ENCODE measurements around the gene LRRC8D. TPM values are rescaled to one million over a fixed set of nuclear protein-coding genes. Genes with fewer than 3 reads are reported as not detected.

The LRRC8D gene
- total RNA-seq, 1 experiment from 2014 or later = 43.3 TPM

DNA sequence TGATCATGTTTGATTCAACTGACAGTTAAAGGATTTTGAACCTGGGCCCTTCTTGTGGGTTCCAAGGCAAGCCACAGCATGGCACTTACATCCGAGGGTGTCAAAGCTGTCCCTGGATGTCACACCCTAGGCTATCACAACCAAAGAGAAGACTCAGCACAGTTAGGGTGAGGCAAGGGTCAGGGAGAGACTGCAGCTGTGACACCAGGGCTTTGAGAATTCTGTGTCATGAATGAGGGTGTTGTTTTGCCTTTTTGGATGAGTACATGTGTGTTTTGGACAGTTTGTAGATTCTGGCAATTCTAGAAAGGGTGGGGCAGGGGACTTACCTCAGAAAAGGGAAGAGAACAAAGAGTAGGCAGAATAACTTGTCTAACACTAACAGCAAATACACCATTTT, 136.3 kb downstream of the LRRC8D start:
- H3K27ac ChIP-seq (ENCODE audit: low read length) = no peak overlapping the region
- ChIA-PET CTCF (interaction anchor here (0.7 kb wide), 1 partner anchor 152 kb away, joined by 3 read pairs; no protein-coding TSS in a partner anchor), POLR2A (no interaction called here)
- TF ChIP-seq TCF7L2 (IDR thresholded peaks at IDR 0.05; ENCODE audit: low read depth, low read length) (no peak), SIN3A (IDR thresholded peaks at IDR 0.05; ENCODE audit: borderline replicate concordance, insufficient read depth, low read depth, low read length) (no peak), POLR2AphosphoS5 (IDR thresholded peaks at IDR 0.05; ENCODE audit: low read depth, low read length) (no peak), CTCF (IDR thresholded peaks at IDR 0.05) (no peak)
- TF ChIP-seq, protein P1, sequence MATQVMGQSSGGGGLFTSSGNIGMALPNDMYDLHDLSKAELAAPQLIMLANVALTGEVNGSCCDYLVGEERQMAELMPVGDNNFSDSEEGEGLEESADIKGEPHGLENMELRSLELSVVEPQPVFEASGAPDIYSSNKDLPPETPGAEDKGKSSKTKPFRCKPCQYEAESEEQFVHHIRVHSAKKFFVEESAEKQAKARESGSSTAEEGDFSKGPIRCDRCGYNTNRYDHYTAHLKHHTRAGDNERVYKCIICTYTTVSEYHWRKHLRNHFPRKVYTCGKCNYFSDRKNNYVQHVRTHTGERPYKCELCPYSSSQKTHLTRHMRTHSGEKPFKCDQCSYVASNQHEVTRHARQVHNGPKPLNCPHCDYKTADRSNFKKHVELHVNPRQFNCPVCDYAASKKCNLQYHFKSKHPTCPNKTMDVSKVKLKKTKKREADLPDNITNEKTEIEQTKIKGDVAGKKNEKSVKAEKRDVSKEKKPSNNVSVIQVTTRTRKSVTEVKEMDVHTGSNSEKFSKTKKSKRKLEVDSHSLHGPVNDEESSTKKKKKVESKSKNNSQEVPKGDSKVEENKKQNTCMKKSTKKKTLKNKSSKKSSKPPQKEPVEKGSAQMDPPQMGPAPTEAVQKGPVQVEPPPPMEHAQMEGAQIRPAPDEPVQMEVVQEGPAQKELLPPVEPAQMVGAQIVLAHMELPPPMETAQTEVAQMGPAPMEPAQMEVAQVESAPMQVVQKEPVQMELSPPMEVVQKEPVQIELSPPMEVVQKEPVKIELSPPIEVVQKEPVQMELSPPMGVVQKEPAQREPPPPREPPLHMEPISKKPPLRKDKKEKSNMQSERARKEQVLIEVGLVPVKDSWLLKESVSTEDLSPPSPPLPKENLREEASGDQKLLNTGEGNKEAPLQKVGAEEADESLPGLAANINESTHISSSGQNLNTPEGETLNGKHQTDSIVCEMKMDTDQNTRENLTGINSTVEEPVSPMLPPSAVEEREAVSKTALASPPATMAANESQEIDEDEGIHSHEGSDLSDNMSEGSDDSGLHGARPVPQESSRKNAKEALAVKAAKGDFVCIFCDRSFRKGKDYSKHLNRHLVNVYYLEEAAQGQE (IDR thresholded peaks at IDR 0.05; ENCODE audit: insufficient read depth in 1 of 2, low read depth in 2 of 2, low read length in 1 of 2) = no peak
- no peak overlapping the region for H3K4me3 ChIP-seq (ENCODE audit: low read depth in 2 of 2, low read length in 2 of 2)
- H3K4me1 ChIP-seq (ENCODE audit: control insufficient read depth, insufficient read depth, low read length) = no peaks in the 10 kb centered on the region
- intact Hi-C loops (cut with micrococcal nuclease; ENCODE audit: unreplicated experiment) = no loop called here
- H3K9me3 ChIP-seq (ENCODE audit: control insufficient read depth, insufficient read depth, low read depth, low read length) = no peaks in the 10 kb centered on the region
- no peaks in the 10 kb centered on the region for H3K36me3 ChIP-seq (ENCODE audit: control insufficient read depth, insufficient read depth, low read length)
- DNase-seq (ENCODE audit: low read depth, low spot score) = no peak
- in situ Hi-C loops (cut with HindIII; ENCODE audit: low pct_unique_long_range_greater_than_20kb, low sequenced_read_pairs) = no loop called here
- no peak for ATAC-seq
- no peaks in the 10 kb centered on the region for H3K27me3 ChIP-seq (ENCODE audit: control insufficient read depth, insufficient read depth, low read length)
- BruUV-seq (replicated peaks) = no TSS peak

DNA sequence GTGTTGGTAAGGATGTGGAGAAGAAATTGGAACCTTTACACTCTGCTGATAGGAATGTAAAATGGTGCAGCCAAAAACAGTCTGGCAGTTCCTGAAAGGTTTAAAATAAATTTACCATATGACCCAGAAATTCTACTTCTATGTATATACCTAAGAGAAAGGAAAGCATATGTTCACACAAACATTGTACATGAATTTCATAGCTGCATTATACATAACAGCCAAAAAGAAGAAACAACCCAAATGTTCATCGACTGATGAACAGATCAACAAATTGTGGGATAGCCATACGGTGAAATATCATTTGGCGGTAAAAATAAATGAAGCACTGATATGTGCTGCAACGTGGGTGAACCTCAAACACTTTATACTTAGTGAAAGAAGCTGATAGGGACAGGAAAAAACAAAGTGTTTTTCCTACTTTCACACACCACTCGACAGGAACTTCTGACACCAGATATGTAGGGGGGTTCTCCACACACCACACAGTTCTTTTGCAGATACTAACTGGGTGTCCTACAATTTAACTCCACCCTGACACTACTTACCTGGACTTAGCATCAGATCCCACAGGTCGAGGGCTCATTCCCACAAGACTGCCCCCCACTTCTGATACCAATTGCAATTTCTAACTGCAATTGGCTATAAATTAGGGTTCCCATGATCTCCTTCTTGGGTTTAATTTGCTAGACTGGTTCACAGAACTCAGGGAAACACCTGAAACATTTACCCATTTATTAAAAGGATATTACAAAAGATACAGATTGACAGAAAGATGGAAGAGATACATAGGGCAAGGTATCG, 138.2 kb downstream of the LRRC8D start:
- no peaks in the 10 kb centered on the region for H3K9me3 ChIP-seq (ENCODE audit: control insufficient read depth, insufficient read depth, low read depth, low read length)
- no peak overlapping the region for H3K4me3 ChIP-seq (ENCODE audit: low read depth in 2 of 2, low read length in 2 of 2)
- ChIA-PET CTCF (no interaction called here), POLR2A (no interaction called here)
- TF ChIP-seq CTCF (IDR thresholded peaks at IDR 0.05) = no peak
- TF ChIP-seq, protein P1 (IDR thresholded peaks at IDR 0.05; ENCODE audit: insufficient read depth in 1 of 2, low read depth in 2 of 2, low read length in 1 of 2) = no peak
- no peak for TF ChIP-seq TCF7L2 (IDR thresholded peaks at IDR 0.05; ENCODE audit: low read depth, low read length)
- TF ChIP-seq POLR2AphosphoS5 (IDR thresholded peaks at IDR 0.05; ENCODE audit: low read depth, low read length) = no peak
- TF ChIP-seq SIN3A (IDR thresholded peaks at IDR 0.05; ENCODE audit: borderline replicate concordance, insufficient read depth, low read depth, low read length) = no peak
- no TSS peak for BruUV-seq (replicated peaks)
- H3K27me3 ChIP-seq (ENCODE audit: control insufficient read depth, insufficient read depth, low read length) = no peaks in the 10 kb centered on the region
- H3K36me3 ChIP-seq (ENCODE audit: control insufficient read depth, insufficient read depth, low read length) = no peaks in the 10 kb centered on the region
- intact Hi-C loops (cut with micrococcal nuclease; ENCODE audit: unreplicated experiment) = no loop called here
- DNase-seq (ENCODE audit: low read depth, low spot score) (no peak), ATAC-seq (no peak)
- no peaks in the 10 kb centered on the region for H3K4me1 ChIP-seq (ENCODE audit: control insufficient read depth, insufficient read depth, low read length)
- in situ Hi-C loops (cut with HindIII; ENCODE audit: low pct_unique_long_range_greater_than_20kb, low sequenced_read_pairs) = no loop called here
- no peak overlapping the region for H3K27ac ChIP-seq (ENCODE audit: low read length)

Measured in Panc1 (cell line).